HT1080 (cell line): ENCODE data around the gene TUBA4B. TPM values are rescaled to one million over a fixed set of nuclear protein-coding genes. Genes with fewer than 3 reads are reported as not detected.
"Not testable (repeated sequence)": the region's sequence is repeated elsewhere in the genome, so short reads cannot be mapped to it uniquely, and the experiment has no call there.

Experiments used
- DNase-seq: peaks from one replicate; pipeline ENCODE4 v3.0.0-alpha.2; 2015; ENCODE audit warnings: low read depth
- total RNA-seq: library from RNA; depleted of rRNA; stranded (reverse); fragments of >200 nt; shearing (Covaris generic); gene quantifications from 2 replicates; pipeline ENCODE4 v1.2.3, GENCODE V29; 2014

TUBA4B gene
- total RNA-seq, 1 experiment from 2014 or later: 0.14 TPM

DNA sequence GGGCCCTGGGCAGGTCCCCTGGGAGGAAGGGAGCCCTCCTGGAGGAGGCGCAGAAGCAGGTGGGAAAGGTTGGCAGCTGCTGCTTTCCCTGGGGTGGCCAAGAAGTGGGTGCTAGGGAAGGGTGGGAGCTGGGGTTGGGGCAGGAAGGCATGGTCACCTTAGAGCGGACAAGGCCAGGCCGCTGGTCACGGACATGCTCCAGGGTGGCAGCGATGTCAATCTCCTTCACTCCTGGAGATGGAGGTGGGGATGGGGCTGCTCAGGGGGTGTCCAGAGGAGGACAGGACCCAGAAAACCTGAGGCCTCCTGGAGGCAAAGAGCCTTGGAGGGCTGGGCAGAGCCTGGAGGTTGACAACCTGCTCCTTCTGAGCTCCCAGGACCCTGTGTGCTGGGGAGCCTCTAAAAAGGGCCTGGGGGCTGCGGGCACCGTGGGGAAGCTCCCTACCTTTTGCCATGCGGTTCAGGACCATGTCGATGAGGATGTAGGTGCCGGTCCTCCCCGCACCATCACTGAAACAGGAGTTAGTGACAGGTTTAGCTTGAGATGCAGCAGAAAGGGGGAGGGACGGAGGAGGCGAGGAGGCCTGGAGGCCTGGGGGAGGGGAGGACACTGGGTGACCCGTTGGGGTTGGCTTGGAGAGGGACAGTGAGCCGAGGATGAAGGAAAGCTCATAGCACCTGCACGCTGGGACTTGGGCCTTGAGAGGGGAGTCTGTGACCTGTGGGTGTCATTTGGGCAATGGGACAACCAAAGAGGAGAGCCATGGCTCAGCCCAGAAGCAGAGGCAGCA is 37.5 kb downstream of the TUBA4B start:
- no peak for DNase-seq

DNA sequence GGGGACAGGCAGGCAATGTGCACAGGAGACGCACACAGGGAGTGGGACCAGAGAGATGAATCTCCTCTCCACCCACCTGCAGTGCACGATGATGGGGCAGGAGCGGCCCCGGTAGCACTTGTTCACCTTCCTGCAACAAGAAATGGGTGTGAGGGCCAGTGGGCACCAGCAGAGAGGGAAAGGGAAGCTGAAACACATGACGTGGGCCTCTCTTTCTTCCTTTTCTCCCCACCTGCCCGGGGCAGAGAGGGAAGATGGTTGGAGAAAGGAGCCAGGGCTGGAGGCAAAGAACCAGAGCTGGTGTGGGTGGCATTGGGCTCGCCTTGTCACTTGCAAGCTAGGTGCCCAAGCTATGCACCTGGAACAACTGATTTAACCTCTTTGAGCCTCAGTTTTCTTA is 38.4 kb downstream of the TUBA4B start:
- no peak for DNase-seq

DNA sequence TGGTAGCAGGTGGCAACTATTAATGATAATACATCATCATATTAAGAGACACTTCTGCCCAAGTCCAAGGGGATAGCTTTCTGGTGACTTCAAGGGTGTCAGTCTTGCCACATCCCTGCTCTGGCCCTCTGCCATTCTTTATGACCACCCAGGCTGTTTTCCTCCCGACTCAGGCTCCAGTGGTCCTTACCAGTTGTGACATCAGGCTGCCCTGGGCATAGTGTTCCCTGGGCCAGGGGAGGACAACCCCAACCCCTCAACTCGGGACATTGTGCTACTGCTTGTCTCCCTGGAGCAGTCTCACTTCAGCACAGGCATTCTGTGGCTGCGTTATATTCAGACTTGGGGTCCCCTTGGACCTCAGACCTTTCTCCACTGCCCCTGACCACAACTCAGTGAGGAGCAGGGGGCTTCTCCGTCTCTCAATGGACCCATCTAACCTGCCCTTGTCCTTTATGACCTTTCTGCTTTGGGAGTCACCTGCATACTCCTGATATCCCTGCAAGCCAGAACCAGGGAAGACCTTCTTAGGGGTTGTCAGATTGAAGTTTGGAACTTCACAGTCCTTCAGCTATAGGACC is 39.0 kb downstream of the TUBA4B start:
- no peak for DNase-seq

DNA sequence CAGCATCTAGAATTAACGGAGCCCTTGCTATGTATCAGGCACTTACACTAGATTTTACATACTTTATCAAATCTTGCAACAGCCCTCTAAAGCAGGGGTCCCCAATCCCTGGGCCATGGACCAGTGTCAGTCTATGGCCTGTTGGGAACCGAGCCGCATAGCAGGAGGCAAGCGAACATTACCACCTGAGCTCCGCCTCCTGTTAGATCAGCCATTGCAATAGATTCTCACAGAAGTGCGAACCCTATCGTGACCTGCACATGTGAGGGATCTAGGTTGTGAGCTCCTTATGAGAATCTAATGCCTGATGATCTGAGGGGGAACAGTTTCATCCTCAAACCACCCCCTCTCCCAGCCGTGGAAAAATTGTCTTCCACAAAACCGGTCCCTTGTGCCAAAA is 39.6 kb downstream of the TUBA4B start:
- DNase-seq: no peak

DNA sequence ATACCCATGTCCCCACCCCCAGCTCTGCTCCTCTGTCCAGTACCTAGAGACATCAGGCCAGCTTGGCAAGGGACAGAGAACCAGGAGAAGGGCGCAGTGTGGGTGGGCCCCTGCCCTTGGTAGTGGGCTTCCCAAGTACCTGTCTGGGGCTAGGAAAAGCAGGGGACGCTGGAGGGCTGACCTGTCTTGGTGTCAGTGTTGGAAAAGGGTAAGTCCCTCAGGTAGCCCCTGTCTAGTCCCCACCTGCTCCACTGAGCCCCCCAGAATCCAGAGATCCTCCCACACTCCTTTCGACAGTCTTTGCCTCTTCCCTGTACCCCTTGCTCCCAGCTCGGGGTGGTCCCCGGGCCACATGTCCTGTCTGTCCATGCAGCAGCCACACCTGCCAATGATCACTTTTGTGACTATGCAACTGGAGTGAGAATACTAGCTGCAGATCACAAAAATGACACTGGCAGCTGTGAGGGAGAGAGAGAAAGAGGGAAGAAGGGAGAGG is 40.7 kb downstream of the TUBA4B start:
- DNase-seq: no peak

DNA sequence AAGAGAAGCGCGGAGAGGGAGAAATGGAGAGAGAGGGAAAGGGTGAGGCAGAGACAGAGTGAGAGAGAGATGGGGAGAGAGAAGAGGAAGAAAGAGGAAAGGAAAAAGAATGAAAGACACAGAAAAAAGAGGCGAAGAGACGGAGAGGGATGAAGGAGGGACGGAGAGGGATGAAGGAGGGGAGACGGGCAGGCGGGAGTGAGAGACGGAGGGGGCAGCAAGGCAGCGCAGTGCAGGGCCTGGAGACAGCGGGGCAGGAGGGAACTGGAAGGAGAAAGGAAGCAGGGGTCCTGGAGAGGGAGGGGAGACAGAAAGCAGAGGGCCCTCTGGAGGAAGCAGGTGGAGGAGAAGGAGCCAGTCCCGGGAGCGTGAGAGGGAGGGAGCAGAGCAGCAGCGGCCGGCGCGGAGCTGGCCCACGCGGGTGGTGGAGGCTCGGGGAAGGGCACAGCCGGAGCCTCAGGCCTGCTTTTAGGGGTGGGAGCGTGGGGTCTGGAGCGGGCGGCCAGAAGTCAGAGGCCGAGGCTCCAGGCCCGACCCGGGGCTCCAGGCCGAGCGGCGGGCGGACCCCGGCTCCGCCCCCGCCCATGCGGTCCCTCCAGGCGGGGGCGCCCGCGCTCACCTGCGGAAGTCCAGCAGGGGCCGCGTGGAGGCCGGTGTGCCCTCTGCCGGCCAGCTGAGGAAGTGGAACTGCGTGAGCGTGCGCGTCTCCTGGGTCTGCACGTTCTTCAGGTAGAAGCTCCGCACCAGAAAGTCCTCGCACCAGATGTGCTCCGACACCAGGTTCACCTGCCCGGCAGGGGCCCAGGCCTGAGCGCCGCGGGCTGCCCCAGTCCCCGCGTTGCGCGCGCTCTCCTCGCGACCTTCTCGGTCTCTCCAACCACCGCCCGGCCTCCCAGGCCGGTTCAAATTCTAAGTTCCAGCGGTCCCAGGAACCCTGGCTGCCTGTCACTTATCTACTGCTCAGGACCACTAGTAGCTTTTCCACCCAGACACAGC is 41.6 kb downstream of the TUBA4B start:
- peak; percentile 75 for DNase-seq

DNA sequence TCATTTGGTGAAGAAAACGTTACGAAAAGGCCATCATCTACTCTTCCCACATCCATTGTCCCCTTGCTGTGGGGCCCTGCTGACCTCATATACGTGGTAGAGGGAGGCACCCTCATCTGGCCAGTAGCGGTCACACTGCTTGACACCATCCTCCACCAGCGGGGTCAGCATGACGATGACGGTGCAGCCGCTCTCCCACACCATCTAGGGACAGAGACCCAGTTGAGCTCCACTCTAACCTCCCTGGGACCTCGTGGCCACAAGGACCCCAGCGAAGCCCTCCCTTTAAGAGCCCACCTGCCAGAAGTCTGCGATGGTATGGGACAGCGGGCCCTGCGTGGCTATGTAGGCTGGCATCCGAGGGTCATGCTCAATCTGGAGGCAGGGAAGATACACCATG is 43.1 kb downstream of the TUBA4B start:
- no peak for DNase-seq

DNA sequence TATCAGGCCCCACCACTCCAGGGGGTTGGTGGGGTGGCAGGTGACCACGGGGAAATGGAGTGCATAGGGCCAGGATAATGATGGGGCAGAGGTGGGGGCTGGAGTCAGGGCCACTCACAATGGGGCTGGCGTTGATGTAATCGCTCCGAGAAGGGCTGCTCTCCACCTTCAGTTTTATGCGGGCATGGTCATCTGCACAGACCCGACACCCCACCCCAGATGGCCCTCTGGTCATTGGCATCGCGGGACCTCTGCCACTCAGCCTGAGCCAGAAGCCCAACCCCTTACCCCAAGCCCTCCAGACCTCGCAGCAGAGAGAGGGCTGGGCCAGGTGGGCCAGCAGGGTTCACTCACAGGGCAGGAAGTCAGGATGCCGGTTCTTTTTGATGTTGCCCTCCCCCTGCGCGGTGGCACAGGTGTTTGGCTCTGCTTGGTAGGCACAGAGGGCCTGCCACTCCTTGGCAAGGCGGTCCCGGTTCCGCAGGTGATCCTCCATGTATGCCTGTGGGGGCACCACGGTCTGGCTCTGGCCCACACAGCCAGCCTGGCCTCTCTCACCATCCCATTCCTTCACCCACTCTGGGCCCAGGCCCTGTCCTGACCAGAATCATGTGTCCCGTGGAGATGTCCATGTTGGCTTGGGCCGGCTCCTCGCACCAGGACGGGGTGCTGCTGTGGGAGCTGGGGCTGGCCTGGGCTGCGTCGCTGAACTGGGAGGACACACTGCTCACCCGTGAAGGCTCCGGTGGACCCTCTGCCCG is 43.8 kb downstream of the TUBA4B start:
- DNase-seq: no peak

DNA sequence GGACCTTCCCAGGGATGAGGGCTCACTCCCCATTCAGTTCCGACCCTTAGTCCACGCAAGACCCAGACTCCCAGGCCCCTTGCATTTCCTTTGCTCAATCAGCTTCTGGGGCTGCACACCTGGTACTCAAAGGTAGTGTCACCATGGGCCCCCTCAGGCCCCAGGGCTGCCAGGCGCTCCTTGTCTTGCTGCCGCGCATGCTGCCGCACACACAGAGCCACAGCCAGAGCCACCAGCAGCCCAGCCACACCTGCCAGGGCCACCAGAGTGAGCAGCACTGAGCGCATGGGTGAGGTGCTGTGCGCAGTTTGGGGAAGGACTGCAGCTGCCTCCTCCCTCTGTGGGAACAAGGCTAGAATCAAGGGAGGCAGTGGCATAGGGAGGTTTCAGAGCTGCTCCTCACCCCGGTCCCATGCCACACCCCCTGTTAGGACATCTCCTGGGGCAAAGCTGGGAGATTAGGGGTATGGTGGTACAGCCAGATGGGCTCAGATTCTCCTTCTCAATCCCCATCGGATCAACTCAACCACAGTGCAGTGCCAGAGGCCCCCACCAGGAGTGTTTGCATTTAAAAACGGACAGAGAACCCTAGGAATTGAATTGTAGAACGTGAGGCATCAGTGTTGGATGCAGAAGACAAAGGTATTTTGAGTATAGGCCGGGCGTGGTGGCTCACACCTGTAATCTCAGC is 44.9 kb downstream of the TUBA4B start:
- no peak for DNase-seq

DNA sequence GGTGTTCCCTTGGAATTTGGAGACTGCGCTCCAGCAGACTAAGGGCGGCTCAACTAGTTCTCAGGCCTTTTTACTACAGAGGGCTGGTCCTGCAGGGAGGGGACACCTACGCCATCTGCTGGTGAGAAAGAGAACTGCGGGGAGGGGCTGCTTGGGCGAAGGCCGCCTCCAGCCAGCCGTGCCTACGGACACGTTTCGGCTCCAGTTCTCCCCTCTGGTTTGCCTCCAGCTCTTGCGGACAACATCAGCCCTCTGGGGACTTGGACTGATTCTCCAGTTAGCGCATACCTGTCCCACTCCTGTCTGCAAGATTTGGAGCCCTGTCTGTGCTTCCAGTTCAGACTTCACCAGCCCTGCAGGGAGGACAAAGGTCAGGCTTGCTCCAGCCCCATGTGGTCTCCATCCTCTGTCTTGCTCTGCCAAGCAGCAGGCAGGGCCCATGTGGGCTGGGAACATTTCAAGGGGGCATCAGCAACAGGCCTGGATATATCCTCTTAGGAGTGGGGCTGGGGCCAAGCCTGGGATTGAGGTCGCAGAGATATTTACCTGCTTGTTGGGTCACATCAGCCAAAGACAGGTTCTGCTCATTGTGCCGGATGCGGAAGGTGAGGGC is 45.8 kb downstream of the TUBA4B start:
- peak; percentile 75 for DNase-seq

DNA sequence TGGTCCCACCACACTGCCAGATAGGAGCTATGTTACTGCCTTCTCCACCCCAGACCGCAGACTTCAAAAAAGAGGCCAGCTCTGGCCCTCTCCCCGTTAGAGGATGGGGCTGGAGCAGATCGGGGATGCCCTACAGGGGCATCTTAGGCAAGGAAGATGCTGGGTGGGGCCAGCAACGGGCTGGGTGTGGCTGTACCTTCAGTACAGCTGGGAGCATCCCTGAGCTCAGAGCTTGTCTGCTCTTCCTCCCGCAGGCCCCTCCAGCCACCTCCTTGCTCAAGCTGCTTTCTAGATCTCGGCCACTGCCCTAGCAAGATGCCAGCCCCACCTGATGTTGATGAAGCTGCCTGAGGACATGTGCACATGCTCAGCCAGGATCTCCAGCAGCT is 46.3 kb downstream of the TUBA4B start:
- no peak for DNase-seq

DNA sequence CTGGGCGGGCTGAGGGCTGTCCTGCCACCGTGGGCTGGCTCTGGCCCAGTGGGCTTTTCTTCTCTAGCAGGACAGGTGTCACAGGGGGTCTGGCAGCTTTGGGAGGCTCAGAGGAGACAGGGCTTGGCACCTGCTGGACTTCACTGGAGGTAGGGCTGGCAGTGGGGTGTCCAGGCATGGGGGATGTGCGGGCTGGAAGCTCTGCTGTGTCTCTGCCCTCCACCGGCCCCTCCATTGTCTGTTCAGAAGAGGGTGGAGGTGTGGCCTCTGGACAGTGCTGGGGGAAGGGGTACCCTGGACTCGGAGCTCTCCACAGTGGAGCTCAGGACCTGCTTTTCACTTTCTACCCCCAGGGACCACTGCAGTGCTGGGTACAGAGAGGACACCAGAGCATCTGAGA is 47.0 kb downstream of the TUBA4B start:
- DNase-seq: no peak

DNA sequence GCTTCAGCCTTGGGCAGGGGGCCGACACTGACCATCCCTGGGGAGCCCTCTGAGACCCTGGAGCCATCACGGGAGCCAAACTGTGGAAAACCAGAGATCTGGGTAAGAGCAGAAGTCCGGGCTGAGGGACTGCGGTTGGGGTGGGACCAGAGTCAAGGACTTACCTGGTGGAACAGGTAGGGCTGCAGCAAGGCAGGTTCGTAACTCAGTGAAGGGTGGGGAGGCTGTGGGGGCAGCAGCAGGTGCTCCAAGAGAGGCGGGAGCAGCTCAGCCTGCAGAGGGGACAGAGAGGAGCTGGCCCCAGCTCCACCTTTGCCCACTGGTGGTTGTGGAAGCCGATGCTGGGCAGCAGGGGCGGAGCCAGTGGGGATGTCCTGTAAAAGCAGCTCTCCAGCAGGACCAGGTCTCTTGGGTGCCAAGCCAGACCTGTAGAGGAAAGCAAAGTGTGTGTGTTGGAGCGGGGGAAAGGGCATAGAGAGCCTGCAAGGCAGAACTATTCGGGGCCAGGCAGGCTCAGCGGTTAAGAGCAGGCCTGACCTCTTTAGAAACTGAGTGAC is 49.4 kb downstream of the TUBA4B start:
- no peak for DNase-seq

DNA sequence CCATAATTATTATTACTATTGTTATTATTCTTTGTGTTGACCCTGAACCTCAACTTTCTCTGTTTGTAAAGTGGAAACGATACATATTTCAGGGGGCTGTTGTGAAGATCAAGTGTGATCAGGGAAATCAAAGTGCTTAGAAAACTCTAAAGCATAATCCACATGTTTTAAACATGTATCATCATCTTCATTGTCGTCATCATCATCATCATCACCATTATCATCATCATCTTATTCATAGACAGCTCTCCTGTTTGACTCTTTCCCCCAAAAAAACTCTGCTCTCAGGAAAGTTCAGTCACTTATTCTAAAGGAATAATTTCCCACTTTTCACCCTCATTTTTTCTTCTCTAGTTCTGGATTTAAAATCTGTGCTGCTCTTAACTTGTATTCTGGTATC is 51.2 kb downstream of the TUBA4B start:
- no peak for DNase-seq

DNA sequence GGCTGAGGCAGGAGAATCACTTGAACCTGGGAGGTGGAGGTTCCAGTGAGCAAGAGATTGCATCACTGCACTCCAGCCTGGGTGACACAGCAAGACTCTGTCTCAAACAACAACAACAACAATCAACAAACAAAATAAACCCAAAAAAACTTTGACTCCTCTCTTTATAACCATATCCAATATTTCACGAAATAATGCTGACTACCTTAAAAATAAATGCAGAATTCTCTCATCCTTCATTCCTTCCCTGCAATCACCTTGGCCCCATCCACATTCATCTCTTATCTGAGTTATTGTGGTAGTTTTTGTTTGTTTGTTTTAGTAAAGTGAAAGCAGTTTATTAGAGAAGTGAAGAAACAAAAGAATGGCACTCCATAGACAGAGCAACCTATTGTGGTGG is 53.0 kb downstream of the TUBA4B start:
- no peak for DNase-seq

DNA sequence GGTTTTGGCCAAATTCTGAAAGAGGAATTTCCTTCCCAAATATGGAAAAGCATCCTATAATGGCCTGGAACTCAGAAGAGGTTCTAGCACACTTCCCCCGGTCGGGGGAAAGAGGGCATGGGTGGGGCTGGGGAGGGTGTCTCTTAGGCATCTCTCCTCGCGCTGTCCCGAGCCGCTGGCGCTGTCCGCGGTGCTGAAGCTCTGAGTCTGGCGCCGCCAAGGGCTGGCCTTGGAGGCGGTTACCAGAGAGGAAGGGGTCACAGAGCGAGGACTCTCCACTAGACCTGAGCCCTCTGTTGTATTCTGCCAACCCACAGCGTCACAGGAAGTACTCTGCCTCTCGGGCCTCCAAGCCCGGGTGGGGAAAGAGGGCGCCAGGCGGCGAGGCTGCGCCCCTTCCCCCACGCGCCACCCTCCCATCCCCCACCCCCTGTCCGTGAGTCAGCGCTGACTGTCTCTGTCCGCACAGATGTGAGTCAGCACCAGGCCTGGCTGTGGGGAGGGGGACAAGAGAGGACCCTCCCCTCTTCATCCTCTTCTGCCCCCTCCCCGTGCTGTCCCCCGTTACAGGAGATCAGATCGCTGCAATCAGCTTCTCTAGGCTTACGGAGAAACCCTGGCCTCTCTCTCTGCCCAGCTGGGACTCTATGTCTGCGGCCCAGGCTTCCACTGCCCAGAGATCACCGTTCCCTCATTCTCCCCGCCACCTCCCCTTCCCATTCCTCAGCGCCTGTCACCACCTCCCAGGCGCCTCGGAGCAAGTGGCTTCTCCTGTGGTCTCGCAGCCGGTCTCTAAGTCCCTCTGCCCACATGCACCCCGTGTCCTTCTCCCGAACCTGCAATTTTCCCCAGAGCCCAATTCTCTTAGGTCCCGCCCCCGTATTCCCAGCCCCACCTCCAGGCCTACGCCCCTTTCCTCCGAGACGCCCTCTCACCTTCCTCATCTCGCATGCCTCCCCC is 55.4 kb downstream of the TUBA4B start:
- DNase-seq: peak; percentile 83

DNA sequence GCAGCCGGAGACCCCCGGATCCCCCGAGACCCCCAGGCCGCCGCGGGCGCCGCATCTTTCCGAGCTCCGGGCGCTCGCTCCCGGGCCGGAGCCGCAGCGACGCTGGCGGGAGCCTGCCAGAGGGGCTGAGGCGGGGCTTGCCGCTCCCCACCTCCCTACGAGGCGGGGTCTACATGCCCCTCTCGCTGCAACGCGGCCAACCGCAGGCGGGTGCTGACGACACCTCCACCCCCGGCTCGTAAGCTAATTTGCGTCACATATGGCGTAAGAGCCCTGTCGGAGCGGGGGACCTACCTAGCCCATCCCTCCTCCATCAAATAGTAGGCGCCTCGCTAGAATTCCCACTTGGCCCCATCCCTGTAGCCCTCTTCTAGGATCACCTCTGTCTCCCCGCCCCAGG is 56.2 kb downstream of the TUBA4B start, which contains the start of gene PTPRN:
PTPRN (minus strand) TSS at position 124 of the 400 bp plus-strand sequence; CDS start at position 55, 69 bp downstream.
- DNase-seq: peak; percentile 27

DNA sequence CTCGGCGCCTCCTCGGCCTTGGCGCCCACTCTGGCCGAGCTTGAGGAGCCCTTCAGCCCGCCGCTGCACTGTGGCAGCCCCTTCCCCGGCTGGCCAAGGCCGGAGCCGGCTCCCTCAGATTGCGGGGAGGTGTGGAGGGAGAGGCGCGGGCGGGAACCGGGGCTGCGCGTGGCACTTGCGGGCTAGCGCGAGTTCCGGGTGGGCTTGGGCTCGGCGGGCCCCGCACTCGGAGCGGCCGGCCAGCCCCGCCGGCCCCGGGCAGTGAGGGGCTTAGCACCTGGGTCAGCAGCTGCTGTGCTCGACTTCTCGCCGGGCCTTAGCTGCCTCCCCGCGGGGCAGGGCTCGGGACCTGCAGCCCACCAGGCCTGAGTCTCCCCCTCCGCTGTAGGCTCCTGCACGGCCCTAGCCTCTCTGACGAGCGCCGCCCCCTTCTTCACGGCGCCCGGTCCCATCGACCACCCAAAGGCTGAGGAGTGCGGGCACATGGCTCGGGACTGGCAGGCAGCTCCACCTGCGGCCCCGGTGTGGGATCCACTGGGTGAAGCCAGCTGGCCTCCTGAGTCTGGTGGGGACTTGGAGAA is 59.7 kb downstream of the TUBA4B start:
- DNase-seq: not testable (repeated sequence)
